ENCODE results near the gene KBTBD2.

GRCh38 chr7:32890010-32890792, 1.4 kb downstream of the KBTBD2 start:
- TF ChIP-seq CTCF (IDR thresholded peaks at IDR 0.05) (no peak), POLR2A (IDR thresholded peaks at IDR 0.05) (no peak)
